PC-3 (cell line): ENCODE measurements around the gene NPRL2. TPM values are rescaled to one million over a fixed set of nuclear protein-coding genes. Genes with fewer than 3 reads are reported as not detected.

ENCODE experiments used
- ATAC-seq: fragments of 200-7000 bp; cut with Tn5 transposase; 2 replicates; pipeline ENCODE4 v1.9.1; 2020; ENCODE audit warnings: mild to moderate bottlenecking, moderate library complexity
- Bru-seq: library from RNA; stranded (reverse); fragments of 400-500 nt; gene quantifications from one replicate; lab custom pipeline; 2021; lab: Mats Ljungman, UMichigan
- BruChase-seq, 2 experiments: library from RNA; stranded (reverse); fragments of 400-500 nt; gene quantifications; one replicate each; lab custom pipeline; 2021; lab: Mats Ljungman, UMichigan
- BruUV-seq: library from RNA; stranded (reverse); fragments of 400-500 nt; replicated peaks from 2 replicates; lab custom pipeline; 2021; lab: Mats Ljungman, UMichigan
- CTCF ChIA-PET: fragments of 300-600 bp; sonication (Branson Sonifier 250); formaldehyde crosslinking; loops from one replicate; lab custom pipeline; 2022; ENCODE audit warnings: antibody characterized with exemption; lab: Charles Lee
- POLR2A ChIA-PET: fragments of 300-600 bp; sonication (Branson Sonifier 250); formaldehyde crosslinking; loops from one replicate; lab custom pipeline; 2022; ENCODE audit warnings: antibody characterized with exemption; ENCODE audit not compliant: unreplicated experiment; lab: Charles Lee
- DNase-seq: peaks from one replicate; pipeline ENCODE4 v3.0.0-alpha.2; 2015
- H2AFZ ChIP-seq: fragments of 300-600 bp; sonication (generic); 2 replicates; pipeline ENCODE4 v1.6.0; 2016; ENCODE audit warnings: antibody characterized with exemption, low read length
- H3F3A ChIP-seq: fragments of 300-600 bp; sonication (generic); one replicate; pipeline ENCODE4 v1.6.0; 2017; ENCODE audit warnings: antibody characterized with exemption, low read length, control low read depth, mild to moderate bottlenecking; ENCODE audit not compliant: unreplicated experiment
- H3K27ac ChIP-seq: fragments of 300-600 bp; sonication (generic); 2 replicates; pipeline ENCODE4 v1.5.1; 2016; ENCODE audit warnings: mild to moderate bottlenecking, low read length
- H3K27me3 ChIP-seq: fragments of 300-600 bp; sonication (generic); 2 replicates; pipeline ENCODE4 v1.6.1; 2016; ENCODE audit warnings: low read length, mixed read lengths
- H3K36me3 ChIP-seq: fragments of 300-600 bp; sonication (generic); 2 replicates; pipeline ENCODE4 v1.6.1; 2016; ENCODE audit warnings: low read depth, mixed run types, low read length, mixed read lengths
- H3K4me1 ChIP-seq: fragments of 300-600 bp; sonication (generic); 2 replicates; pipeline ENCODE4 v1.5.1; 2016; ENCODE audit warnings: low read length; ENCODE audit not compliant: insufficient read depth
- H3K4me2 ChIP-seq: fragments of 300-600 bp; sonication (generic); 2 replicates; pipeline ENCODE4 v1.6.0; 2016; ENCODE audit warnings: low read length
- H3K4me3 ChIP-seq: fragments of 300-600 bp; sonication (generic); 2 replicates; pipeline ENCODE4 v1.5.1; 2016; ENCODE audit warnings: mild to moderate bottlenecking, low read length, mixed read lengths
- H3K79me2 ChIP-seq: fragments of 300-600 bp; sonication (generic); 2 replicates; pipeline ENCODE4 v1.6.1; 2017; ENCODE audit warnings: low read length, mixed read lengths
- H3K9ac ChIP-seq: fragments of 300-600 bp; sonication (generic); 2 replicates; pipeline ENCODE4 v1.6.0; 2016; ENCODE audit warnings: mild to moderate bottlenecking, low read length
- H3K9me2 ChIP-seq: fragments of 300-600 bp; sonication (generic); replicated peaks from 2 replicates; pipeline ENCODE4 v1.6.1; 2016; ENCODE audit warnings: mixed run types, low read length, mixed read lengths
- H3K9me3 ChIP-seq: fragments of 300-600 bp; sonication (generic); 2 replicates; pipeline ENCODE4 v1.6.1; 2016; ENCODE audit warnings: low read length, mixed read lengths
- H4K20me1 ChIP-seq: fragments of 300-600 bp; sonication (generic); 2 replicates; pipeline ENCODE4 v1.6.1; 2016; ENCODE audit warnings: low read length, mixed read lengths
- EZH2 ChIP-seq: fragments of 300-600 bp; sonication (generic); IDR thresholded peaks from one replicate; pipeline ENCODE4 v1.6.1; 2017; ENCODE audit warnings: antibody characterized with exemption, mild to moderate bottlenecking, low read length; ENCODE audit not compliant: unreplicated experiment
- EZH2phosphoT487 ChIP-seq: fragments of 300-600 bp; sonication (generic); IDR thresholded peaks from 2 replicates; pipeline ENCODE4 v1.6.1; 2018; ENCODE audit warnings: mild to moderate bottlenecking, antibody characterized with exemption, low read length, borderline replicate concordance
- intact Hi-C: fragments of 100-400 bp; cut with micrococcal nuclease; formaldehyde crosslinking; loops from 2 replicates; pipeline ENCODE4 v1.9.0; 2023
- long read RNA-seq: library from polyadenylated mRNA; unstranded; transcript quantifications from one replicate; pipeline ENCODE4 v2.0.0, GENCODE V29; 2021; ENCODE audit not compliant: unreplicated experiment
- total RNA-seq: library from RNA; depleted of rRNA; stranded (reverse); fragments of >200 nt; gene quantifications from 2 replicates; pipeline ENCODE4 v1.2.3, GENCODE V29; 2014; rRNA removed
- TF ChIP-seq, protein P1 (sequence below): fragments of 300-600 bp; sonication (generic); conservative IDR thresholded peaks from 2 replicates; pipeline ENCODE4 v1.5.1; 2017; ENCODE audit warnings: antibody characterized with exemption, low read depth, mild to moderate bottlenecking, low read length

NPRL2 gene
- 40.9 and 56.9 TPM in 2 replicates for total RNA-seq
- Bru-seq, nascent RNA, result percentile 75 among the genes with signal in this experiment
- BruChase-seq, experiment 1, labeled RNA remaining after a 6-hour chase, result percentile 91 among the genes with signal in this experiment
- percentile 86 among the genes with signal in this experiment for BruChase-seq, experiment 2, labeled RNA remaining after a 2-hour chase
- long read RNA-seq, transcript NPRL2-201 (11 exons, 1,700 nt), result major isoform, 52 of 114 reads
- long read RNA-seq, partial matches to known transcripts, result 14 of 114 reads
- long read RNA-seq, other reads (novel, unspliced or antisense), result 48 of 114 reads

DNA sequence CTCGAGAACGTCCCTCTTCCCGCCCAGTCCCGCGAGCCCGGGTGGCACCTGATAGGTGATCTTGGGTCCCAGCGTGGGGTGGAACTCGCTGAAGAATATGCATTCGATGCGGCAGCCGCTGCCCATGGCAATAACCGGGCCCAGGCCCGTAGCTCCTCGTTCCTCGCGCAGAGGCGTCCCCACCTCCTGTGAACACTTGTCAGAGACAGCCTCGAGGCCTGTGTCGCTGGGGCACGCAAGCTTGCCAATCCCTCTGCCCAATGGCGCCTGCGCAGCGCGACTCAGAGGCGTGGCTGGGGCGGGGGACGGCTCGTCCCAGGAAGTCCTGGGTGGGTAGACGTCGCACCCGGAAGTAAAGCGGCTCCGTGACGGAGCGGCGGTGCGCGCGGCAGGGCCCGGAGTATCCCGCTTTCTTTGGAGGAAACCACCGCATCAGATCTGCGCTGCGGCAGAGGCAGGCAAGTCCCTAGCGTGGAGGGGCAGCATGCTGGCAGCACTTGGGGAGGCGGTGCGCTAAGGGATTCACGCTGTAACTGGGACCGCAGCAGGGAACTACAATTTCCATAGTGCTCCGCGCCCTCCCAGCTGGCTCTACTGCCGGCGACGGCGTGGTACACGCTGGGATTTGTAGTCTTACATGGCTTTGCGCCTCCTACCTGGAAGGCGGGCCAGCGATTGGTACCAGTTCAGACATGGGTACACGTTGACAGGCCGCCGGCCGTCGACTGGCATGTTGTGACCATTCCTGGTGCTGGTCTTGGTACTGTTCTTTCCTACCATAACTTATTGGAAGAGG is at the start of gene NPRL2, which contains the start of gene CYB561D2:
TSS of gene NPRL2 (minus strand) at position 249 of the 796 bp plus-strand sequence. CDS start at position 126, 123 bp downstream.
TSS of gene CYB561D2 (plus strand) at position 336 of the 796 bp plus-strand sequence. CDS start 572 bp downstream, outside the sequence.
- Histone ChIP-seq H2AFZ (peak within 1 kb of the TSS; percentile 90), H3K9ac (peak within 1 kb of the TSS; percentile 77), H3K79me2 (peaks cover 59% of the 10 kb centered on the region), H3K9me2 (no peaks in the 10 kb centered on the region), H3K4me2 (peak within 1 kb of the TSS; percentile 95), H3K27me3 (no peaks in the 10 kb centered on the region), H4K20me1 (peaks cover 6% of the 10 kb centered on the region; the same call in 1 of the 2 replicates), H3K27ac (peak within 1 kb of the TSS; percentile 70), H3K4me1 (peaks cover 43% of the 10 kb centered on the region), H3K9me3 (no peaks in the 10 kb centered on the region), H3K36me3 (peaks cover 27% of the 10 kb centered on the region; the same call in 1 of the 2 replicates), H3F3A (peaks cover 4% of the 10 kb centered on the region), H3K4me3 (peak within 1 kb of the TSS; percentile 84)
- intact Hi-C loops, result loop anchor here (1.0 to 5.0 kb wide), 3 partner anchors 9 to 1037 kb away; partner anchors contain the start of genes CISH, MANF and TMEM115
- CTCF ChIA-PET, result interaction anchor here (0.5 to 0.6 kb wide), 2 partner anchors 12 to 13 kb away, joined by 4 to 5 read pairs; no protein-coding TSS in a partner anchor
- POLR2A ChIA-PET, result interaction anchor here (0.5 to 1.2 kb wide), 5 partner anchors 14 to 1149 kb away, joined by 3 to 12 read pairs (median 4); partner anchors contain the start of genes DCAF1 and MAPKAPK3
- TF ChIP-seq, protein P1, sequence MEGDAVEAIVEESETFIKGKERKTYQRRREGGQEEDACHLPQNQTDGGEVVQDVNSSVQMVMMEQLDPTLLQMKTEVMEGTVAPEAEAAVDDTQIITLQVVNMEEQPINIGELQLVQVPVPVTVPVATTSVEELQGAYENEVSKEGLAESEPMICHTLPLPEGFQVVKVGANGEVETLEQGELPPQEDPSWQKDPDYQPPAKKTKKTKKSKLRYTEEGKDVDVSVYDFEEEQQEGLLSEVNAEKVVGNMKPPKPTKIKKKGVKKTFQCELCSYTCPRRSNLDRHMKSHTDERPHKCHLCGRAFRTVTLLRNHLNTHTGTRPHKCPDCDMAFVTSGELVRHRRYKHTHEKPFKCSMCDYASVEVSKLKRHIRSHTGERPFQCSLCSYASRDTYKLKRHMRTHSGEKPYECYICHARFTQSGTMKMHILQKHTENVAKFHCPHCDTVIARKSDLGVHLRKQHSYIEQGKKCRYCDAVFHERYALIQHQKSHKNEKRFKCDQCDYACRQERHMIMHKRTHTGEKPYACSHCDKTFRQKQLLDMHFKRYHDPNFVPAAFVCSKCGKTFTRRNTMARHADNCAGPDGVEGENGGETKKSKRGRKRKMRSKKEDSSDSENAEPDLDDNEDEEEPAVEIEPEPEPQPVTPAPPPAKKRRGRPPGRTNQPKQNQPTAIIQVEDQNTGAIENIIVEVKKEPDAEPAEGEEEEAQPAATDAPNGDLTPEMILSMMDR, result no peak
- no peak for TF ChIP-seq EZH2phosphoT487
- TF ChIP-seq EZH2, result no peak
- BruUV-seq, result TSS peak; percentile 51
- DNase-seq (peak; percentile 97), ATAC-seq (peak; percentile 88)

DNA sequence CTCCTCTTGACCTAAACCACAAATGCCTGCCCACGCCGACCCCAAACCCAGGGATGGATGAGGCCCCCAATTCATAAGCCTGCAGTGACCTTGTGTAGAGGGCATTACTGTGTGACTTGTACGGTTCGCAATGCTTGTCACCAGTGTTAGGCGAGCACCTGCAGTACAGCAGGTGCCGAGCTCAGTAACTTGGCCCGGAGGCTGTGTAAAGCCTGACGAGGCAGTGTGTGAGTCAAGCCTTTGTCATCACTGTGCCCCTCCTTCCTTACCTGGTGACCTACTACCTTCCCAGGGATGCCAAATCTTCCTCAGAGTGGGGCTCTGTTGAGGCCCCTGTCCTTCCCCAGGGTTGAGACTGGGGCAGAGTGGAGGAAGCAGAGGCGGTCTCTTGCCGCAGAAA is 45.9 kb upstream of the NPRL2 start:
- Histone ChIP-seq H3K9ac (no peak overlapping the region), H3K4me3 (no peak overlapping the region), H3F3A (no peaks in the 10 kb centered on the region), H2AFZ (no peak overlapping the region), H3K9me2 (no peaks in the 10 kb centered on the region), H3K9me3 (no peaks in the 10 kb centered on the region), H3K27me3 (no peaks in the 10 kb centered on the region), H3K79me2 (no peaks in the 10 kb centered on the region), H3K4me1 (peaks cover 11% of the 10 kb centered on the region), H3K27ac (no peak overlapping the region), H3K36me3 (no peaks in the 10 kb centered on the region), H3K4me2 (no peak overlapping the region), H4K20me1 (no peaks in the 10 kb centered on the region)
- ChIA-PET CTCF (interaction anchor here (0.6 kb wide), 1 partner anchor 40 kb away, joined by 3 read pairs; no protein-coding TSS in a partner anchor), POLR2A (interaction anchor here (0.6 kb wide), 1 partner anchor 1957 kb away, joined by 4 read pairs; the partner anchor contains the start of gene CCDC51)
- no TSS peak for BruUV-seq
- TF ChIP-seq EZH2phosphoT487 (no peak), EZH2 (no peak)
- TF ChIP-seq, protein P1, result no peak
- intact Hi-C loops, result no loop called here
- DNase-seq (peak; percentile 94), ATAC-seq (peak; percentile 94)
